Measurements from ENCODE around the gene ANKZF1.

ANKZF1 gene

GRCh38 chr2:219261024-219261855, 31.6 kb downstream of the ANKZF1 start:
- DNase-seq: no peak

GRCh38 chr2:219266232-219266631, 36.6 kb downstream of the ANKZF1 start:
- DNase-seq: no peak

GRCh38 chr2:219266886-219267285, 37.3 kb downstream of the ANKZF1 start:
- no peak for DNase-seq

- no peak for DNase-seq
Measured at GRCh38 chr2:219268294-219268693, 38.7 kb downstream of the ANKZF1 start.

- DNase-seq: no peak
Measured at GRCh38 chr2:219269362-219270054, 39.9 kb downstream of the ANKZF1 start.

GRCh38 chr2:219270055-219270372, 40.4 kb downstream of the ANKZF1 start:
- no peak for DNase-seq

GRCh38 chr2:219271021-219271420, 41.4 kb downstream of the ANKZF1 start:
- DNase-seq: no peak

GRCh38 chr2:219272356-219272755, 42.8 kb downstream of the ANKZF1 start:
- no peak for DNase-seq

GRCh38 chr2:219272995-219273394, 43.4 kb downstream of the ANKZF1 start:
- no peak for DNase-seq

GRCh38 chr2:219273937-219274336, 44.3 kb downstream of the ANKZF1 start:
- no peak for DNase-seq

- no peak for DNase-seq
Measured at GRCh38 chr2:219274361-219274921, 44.8 kb downstream of the ANKZF1 start.

- peak; percentile 60 for DNase-seq
Measured at GRCh38 chr2:219277703-219278654, 48.4 kb downstream of the ANKZF1 start.

- no peak for DNase-seq
Measured at GRCh38 chr2:219278655-219279150, 49.1 kb downstream of the ANKZF1 start.

GRCh38 chr2:219279151-219279915, 49.7 kb downstream of the ANKZF1 start, which contains the start of gene DNAJB2:
Gene DNAJB2 (plus strand): TSS chr2:219279366. CDS start chr2:219279834, 468 bp downstream.
- DNase-seq: peak; percentile 97

- no peak for DNase-seq
Measured at GRCh38 chr2:219279916-219280516, 50.4 kb downstream of the ANKZF1 start.

- DNase-seq: no peak
Measured at GRCh38 chr2:219280651-219281050, 51.0 kb downstream of the ANKZF1 start.

GRCh38 chr2:219281588-219281987, 52.0 kb downstream of the ANKZF1 start:
- DNase-seq: no peak

GRCh38 chr2:219282375-219282774, 52.8 kb downstream of the ANKZF1 start:
- DNase-seq: no peak

- DNase-seq: no peak
Measured at GRCh38 chr2:219282943-219283581, 53.5 kb downstream of the ANKZF1 start.

GRCh38 chr2:219284501-219285372, 55.1 kb downstream of the ANKZF1 start:
- no peak for DNase-seq
